Activated effector memory CD4-positive, alpha-beta T cell treated with Interleukin-2 at 50 U/mL for 16 hours (primary cell): Measurements from ENCODE around the gene SEMA6B.
"Not testable (repeated sequence)": the region's sequence is repeated elsewhere in the genome, so short reads cannot be mapped to it uniquely, and the experiment has no call there.

Source experiments
- DNase-seq: peaks from one replicate; pipeline ENCODE4 v3.0.0-alpha.2; 2020

SEMA6B gene

DNA sequence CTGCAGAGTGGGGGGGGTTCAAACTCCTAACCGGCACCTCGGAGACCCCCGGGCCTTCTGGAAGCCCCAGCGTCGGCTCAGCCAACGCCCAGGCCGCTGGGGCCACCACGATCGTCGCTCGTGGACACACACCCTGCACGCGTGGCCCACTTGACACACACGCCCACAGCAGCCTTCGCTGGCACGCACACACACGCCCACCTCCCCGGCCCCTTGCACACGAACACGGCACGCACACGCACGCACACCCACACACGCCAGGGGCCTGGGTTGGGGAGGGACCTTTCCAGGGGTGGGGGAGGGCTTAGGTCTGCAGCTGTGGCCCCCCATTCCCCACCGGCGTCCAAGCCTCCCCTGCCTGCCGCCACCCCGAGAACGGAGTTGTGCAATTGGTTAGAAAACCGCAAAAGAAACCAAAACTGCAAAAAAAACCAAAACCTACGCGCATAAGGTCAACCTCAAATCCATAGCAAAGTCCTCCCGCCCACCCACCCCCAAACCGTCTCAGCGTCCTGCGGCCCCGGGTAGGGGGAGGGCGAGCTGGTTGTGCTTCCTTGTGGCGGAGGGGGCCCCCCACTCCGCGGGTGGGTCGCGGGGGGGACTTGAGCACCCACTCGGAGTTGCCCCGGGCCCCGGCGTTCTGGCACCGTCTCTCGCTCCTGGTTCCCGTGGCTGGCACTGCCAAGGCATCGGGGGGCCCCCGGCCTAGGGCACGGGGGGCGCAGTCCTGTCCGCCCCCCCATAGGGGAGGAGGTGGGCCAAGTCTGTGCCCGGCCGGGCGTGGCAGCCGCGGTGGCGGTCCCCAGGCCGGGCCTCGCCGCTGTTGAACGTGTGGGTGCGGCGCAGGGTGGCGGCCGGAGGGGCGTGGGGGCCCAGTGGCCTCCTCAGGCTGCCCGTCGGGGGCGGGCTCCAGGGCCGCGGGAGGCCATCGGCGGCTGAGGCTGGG lies 16.3 kb downstream of the SEMA6B start:
- DNase-seq: no peak

DNA sequence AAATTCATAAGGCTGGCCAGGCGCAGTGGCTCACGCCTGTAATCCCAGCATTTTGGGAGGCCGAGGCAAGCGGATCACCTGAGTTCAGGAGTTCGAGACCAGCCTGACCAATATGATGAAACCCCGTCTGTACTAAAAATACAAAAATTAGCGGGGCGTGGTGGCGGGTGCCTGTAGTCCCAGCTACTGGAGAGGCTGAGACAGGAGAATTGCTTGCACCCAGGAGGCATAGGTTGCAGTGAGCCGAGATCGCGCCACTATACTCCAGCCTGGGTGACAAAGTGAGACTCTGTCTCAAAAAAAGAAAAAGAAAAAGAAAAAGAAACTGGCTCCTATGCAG lies 17.7 kb downstream of the SEMA6B start:
- DNase-seq: not testable (repeated sequence)

DNA sequence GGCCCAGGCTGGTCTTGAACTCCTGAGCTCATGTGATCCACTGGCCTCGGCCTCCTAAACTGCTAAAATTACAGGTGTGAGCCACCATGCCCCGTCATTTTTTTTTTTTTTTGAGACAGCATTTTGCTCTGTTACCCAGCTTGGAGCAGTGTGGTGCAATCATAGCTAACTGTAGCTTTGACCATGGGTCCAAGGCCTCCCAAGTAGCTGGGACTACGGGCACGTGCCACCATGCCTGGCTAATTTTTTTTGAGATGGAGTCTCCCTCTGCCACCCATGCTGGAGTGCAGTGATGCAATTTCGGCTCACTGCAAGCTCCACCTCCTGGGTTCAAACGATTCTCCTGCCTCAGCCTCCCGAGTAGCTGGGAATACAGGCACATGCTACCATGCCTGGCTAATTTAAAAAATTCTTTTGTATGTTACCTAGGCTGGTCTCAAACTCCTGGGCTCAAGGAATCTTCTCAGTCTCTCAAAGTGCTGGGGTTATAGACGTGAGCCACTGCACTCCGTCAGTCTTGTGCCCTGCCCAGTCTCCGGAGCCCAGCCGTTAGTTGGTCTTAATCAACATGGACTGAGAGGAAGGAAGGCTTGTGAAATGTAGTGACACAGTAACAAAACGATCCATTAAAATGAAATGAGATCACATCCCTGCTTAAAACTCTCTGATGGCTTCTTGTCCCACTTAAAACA lies 18.2 kb downstream of the SEMA6B start:
- no peak for DNase-seq

DNA sequence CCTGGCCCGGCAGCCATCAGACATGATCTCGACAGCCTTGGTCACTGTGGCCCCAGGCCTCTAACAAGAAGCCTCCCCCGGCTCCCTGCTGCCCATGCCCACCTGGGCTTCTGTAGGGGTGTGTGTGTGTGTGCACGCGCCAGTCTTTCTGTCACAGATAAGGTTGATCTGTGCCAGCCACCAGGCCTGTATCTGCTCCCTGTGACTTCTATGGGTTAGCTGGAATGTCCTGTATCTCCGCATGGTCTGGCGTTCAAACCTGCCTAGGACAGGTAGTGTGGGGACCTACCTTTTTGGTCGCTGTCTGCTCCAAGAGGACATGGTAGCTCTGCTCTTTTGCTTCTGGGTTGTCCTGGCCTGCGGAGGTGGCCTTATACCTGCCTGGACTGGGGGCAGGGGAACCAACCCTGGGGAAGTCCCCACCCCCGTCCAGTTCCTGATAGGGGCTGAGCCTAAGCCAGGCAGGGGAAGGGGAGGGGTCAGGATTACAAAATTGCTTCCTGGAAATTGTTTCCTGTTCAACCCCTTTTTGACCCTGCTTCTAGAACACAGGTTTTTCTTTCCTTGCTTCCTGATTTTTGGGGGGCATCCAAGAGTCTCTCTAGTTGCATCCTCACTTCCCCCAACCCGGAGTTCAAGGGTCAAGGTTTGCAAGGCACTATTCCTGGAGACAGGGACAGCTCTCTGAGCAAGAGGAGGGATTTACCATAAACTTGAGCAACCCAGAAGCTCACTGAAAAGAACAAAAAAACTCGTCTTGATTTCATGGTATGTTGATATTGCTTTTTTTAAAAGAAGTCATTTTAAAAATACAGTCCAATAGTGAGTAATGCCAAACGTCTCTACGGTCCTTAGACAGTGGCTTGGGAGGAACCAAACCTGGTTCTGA lies 19.5 kb downstream of the SEMA6B start, which contains the start of gene LRG1:
LRG1 (minus strand) TSS at position 344 of the 889 bp plus-strand sequence; CDS start at position 321, 23 bp downstream.
- no peak for DNase-seq

DNA sequence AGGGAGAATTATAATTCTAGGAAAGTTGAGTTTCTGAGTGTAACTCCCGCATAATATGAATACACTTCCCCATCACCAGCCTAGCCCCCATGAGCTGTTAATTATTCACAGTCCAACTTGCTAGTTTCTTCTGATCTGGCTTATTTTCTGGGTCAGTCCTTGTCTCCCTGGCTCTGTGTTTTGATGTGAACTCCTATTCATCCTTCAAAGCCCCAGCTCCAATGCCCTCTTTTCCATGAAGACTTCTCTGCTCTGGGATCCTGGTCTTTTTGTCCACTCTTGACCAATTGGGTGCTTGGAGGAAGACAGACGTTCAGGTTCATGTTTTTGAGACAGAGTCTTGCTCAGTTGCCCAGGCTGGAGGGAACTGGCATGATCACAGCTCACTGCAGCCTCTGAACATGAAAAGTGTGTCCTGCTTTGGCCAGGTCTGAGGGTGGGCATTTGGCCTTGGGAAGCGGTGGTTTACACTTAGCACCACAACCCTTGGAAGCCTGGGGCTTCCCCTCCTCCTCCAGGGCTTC lies 20.3 kb downstream of the SEMA6B start:
- no peak for DNase-seq

DNA sequence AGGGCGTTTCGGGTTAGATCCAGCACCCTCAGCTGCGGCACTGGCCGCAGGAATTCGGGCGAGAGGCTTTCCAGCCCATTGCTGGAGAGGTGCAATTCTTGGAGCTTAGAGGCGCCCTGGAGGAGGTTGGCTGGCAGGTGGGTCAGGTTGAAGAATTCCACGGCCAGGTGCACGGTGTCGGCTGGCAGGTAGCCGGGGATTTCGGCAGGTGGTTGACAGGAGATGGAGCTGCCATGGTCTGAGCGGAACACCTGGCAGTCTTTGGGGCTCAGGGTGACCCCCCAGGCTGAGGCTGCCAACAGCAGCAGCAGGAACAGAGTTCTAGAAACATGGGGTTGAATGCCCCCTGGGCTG lies 20.9 kb downstream of the SEMA6B start:
- no peak for DNase-seq

DNA sequence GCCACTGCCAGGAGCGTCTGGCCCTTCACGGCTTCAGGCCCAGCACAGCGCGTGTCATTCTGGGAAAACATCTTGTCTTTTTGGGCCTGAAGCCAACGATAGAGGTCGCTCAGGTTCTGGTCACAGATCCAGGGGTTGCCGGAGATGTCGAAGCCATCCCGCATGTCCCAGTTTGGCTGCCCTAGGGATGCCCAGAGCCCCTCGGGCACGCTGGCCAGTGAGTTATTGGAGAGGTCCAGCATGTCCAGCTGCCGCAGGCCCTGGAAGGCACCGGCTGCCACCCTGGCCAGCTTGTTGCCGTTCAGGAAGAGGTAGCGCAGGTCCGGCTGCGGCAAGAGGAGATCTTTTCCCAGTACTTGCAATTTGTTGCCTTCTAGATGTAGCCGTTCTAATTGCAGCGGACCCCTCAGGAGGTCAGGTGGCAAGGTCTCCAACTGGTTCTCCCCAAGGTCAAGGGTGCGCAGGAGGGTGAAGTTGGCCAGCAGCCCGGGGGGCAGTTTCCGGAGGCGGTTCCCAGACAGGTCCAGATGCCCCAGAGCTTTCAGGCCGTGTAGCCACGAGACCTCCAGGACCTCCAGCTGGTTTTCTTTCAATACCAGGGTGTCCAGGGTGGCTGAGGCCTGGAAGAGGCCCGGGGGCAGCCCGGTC lies 21.4 kb downstream of the SEMA6B start:
- no peak for DNase-seq

DNA sequence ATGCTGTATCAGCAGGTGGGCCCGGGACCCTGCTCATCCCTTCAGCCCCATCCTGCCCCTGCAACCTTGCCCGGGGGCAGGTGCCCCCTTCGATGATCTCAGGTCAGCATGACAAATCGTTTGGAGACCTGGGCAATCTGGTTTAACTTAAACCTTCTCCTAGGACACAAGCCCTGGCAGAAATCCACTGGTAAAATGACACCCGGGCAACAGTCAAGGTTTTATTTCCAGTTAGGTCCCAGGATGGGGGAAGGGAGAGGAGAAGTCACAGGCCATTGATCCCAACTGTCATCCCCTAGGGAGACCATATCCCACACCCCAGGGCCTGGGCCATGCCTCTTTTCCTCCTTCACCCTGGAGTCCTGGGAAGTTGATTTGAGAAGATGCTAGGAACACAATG lies 22.7 kb downstream of the SEMA6B start:
- DNase-seq: no peak

DNA sequence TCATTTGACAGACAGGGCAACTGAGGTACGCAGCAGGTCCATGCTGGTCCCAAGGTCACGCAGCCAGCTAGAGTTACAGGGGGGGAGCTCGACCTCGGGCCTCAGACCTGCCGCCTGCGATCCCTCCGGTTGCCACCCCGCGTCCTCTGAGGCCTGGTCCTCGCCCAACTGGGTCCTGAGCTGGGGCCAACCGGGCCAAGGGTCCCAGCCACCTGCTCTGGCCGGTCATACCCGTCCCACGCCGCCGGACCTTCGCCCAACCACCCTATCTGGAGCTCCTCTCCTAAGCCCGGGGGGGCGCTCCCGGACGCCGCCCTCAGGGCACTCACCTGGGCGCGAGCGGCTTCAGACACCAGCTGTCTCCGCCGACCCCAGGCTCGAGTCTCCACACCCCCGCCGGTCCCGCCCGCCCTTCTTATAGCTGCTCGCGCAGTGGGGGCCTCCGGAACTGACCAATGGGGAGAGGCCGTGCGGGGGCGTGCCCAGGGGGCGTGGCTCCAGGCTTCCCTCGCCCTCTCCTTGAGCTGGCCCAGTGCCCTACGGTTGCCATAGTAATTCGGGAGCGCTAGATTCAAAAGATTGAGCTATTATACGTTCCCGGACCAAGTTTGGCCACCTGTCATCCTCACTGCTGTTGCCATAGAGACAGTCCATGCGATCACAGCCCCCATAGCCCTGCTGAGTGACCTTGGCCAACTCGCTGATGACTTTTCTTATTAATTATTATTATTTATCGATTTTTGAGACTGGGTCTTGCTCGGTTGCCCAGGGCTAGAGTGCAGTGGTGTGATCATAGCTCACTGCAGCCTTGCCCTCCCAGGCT lies 24.4 kb downstream of the SEMA6B start, which contains the start of gene PLIN5:
PLIN5 (minus strand) TSS at position 389 of the 823 bp plus-strand sequence. CDS start 1,150 bp downstream, outside the sequence.
- no peak for DNase-seq

DNA sequence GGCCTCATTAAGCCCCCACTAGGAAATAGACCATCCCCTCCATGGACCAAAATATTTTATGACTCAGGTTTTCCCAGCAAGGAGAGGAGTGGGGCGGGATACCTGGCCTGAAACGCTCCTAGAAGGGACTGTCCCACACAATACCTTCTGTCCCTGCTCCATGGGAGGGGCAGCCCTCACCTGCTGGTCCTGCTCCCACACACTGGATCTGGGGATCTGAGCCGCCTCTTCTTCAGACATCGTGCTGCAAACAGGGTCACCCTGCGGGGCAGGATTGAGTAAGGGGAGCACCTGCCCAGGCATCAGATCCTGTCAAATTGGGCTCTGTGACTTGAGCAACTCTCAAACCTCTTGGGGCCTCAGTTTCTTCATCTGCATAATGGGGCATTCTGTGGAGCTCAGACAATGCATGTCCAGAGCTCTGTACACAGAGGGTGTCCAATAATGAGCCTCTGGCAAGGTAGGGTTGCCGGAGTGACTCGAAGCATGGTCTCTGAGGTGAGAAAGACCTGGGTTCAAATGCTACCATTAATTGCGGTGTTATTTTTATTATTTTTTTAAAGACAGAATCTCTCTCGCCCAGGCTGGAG lies 25.6 kb downstream of the SEMA6B start:
- no peak for DNase-seq

DNA sequence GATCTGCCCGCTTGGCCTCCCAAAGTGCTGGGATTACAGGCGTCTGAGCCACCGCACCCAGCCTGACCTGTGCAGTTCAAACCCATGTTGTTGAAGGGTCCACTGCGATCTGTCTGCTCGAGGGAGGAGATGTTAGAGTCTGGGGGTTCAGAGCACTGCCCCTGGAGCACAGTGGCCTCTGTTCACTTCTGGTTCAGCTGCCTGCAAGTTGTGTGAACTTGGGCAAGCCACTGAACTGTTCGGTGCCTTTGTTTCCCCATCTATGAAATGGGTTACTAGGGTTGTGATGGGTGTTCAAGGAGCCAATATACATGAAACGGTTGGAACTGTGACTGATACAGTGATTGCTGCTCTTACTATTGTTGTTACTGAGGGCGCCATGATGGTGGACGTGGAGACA lies 26.1 kb downstream of the SEMA6B start:
- no peak for DNase-seq

DNA sequence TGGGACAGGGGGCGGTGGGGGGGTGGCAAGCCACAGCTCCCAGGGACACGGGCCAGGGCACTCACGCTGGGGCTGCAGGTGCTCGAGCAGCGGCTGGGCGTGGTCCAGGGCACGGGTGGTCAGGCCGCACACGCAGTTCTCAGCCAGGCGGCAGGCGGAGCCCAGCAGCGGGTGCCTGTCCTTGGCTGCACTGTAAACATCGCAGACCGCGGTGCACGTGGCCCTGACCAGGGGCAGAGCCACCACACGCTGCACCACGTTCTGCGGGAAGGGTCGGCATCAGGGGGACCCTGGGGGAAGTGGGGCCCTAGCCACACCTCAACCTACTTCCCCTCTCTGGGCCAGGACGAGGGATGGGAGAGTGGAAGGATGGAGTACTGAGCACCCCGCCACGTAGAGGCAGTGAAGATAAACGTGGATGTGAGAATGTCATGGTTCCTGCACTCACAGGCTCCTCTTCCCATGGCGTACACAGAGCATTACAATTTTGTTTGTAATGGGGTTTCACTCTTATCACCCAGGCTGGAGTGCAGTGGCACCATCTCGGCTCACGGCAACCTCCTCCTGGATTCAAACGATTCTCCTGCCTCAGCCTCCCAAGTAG lies 27.8 kb downstream of the SEMA6B start:
- DNase-seq: no peak

DNA sequence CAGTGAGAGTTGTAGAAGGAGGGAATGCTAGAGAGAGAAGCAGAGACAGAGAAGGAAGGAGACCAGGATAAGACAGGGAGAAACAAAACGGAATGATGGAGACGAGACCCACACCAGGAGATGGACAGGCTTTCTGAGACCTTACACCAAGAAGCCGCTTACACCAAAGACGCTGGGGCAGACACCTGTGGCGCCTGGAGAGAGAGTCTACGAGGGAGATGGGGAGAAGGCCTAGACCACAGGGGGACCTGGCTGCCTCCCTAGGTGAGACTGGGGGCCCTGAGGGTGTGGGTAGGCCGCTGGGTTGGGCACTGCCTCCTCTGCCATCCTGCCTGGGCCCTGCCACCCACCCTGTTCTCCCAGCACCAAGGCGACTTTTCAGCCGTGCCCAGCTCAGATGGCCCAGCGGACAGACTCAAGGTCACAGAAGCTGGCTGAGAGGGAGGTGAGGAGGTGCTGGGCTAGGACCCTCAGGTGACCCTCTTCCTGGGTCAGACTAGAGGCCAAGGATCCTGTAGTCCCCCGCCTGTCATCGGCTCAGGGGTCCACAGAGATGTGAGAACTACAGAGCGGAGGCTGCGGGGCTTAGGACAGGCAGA lies 29.5 kb downstream of the SEMA6B start:
- no peak for DNase-seq

DNA sequence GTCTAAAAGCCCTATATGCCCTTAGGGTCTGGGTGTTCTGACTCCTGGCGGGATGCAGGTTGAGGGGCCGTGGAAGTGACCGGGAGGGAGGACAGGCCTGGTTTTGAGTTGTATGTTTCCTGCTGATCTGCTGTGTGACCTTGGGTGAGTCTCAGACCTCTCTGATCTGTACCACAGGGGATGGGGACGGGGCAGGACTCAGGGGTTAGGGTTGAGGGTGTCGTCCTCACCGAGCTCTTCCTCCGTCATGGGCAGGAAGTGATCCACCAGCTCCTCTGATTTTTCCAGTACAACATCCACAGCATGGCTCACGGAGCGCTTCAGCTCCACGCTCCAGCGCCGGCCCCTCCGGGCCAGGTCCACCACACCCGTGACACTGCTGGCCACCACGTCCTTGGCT lies 30.6 kb downstream of the SEMA6B start:
- DNase-seq: no peak

DNA sequence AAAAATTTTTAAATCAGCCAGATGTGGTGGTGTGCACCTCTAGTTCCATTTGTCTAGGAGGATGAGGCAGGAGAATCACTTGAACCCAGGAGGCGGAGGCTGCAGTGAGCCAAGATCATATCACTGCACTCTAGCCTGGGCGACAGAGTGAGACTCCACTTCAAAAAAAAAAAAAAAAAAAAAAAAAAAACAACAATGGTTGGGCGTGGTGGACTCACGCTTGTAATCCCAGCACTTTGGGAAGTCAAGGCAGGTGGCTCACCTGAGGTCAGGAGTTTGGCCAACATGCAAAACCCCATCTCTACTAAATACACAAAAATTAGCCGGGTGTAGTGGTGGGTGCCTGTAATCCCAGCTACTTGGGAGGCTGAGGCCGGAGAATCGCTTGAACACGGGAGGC lies 32.1 kb downstream of the SEMA6B start:
- not testable (repeated sequence) for DNase-seq

DNA sequence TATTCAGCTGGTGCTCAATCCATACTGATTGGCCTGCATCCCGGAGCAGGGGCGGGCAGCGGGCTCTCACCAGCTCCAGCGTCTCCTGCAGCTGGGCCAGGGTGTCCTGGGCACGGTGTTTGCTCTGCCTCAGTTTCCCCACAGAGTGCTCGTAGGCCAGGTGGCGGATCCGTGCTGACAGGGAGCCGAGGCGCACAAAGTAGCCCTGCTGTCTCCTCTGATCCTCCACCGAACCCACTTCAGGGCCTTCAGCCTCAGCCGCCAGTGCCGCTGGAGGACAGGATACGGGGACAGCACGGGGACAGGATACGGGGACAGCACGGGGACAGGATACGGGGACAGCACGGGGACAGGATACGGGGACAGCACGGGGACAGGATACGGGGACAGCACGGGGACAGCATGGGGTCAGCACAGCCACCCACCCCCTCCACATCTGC lies 33.9 kb downstream of the SEMA6B start:
- DNase-seq: no peak

DNA sequence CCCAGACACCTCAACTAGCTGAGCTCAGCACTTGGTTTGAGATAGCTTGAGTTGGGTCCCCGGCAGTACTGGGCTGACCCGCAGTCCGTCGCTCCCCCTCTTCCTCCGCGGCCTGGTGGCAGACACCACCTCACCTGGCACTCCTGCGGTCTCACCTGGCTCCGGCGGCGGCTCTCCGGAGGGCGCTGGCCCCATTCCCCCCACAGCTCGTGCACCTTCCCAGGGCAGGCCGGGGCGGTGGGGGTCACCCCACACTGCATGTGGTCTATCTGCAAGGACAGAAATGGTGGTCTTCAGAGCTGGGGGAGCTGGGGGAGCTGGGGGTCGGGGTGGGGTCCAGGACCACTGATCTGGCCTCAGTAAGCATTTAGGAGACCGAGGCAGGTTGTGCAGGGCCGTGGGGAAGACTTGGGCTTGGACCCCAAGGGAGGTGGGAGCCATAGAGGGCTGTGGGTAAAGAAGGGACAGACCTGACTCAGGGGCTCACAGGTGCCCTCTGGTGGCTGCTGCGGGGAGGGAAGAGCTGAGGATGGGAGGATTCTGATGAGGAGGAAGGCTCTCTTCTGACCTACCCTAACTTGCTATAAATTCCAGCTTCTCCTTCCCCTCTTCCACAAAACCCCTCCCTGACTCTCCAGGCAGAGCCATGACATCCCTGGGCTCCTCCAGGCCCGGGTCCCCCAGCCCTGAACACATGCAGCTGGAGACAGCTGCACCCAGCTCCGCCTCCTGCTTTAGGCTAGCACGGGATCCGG lies 34.5 kb downstream of the SEMA6B start:
- DNase-seq: peak; percentile 36

DNA sequence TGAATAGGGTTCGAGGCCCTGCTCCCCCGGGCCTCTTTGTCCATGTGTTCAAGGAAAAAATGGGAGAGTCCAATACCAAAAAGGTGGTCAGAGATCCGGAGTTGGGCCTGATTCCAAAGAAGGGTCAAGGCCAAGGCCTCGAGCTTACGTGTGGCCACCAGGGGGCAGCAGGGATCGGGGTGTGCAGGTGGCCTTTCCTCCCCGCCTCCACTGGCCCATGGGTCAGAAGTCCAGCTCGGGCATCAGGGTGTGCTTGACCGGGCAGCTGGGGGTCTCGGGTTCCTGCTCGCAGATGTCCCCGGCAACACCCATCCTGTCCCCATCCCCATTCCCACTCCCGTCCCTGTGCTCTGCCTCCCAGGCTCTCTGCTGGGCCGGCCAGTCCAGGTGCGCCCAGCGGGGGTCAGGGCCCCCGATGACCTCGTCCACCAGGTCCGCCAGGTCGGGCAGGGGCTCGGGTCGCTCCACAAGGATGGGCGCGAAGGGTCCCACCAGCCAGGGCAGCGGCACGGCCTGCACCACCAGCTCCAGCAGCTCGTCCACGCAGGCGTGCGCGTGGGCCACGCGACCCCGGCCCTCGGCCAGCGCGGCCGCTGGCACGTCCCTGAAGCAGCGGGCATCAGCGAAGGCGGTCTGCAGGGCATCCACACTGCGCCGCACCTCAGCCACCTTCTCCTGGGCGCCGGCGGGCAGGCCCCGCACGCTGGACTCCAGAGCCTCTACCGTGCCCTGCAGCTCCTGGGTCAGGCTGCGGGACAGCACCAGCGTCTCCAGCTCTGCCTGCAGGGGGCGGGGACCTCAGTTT lies 36.0 kb downstream of the SEMA6B start:
- no peak for DNase-seq
